Measurements from ENCODE around the gene MRNIP. TPM values are rescaled to one million over a fixed set of nuclear protein-coding genes. Genes with fewer than 3 reads are reported as not detected.

Gene MRNIP
- total RNA-seq, 5 donors from 2014 or later (not counting 1 experiment from before 2014, with no cell fraction given): 54.1 to 119 (median 112) TPM

- Mint-ChIP-seq H3K4me1 (peaks cover 17 to 29% (median 28%) of the 10 kb centered on the region in 3 donors), H3K9me3 (no peaks in the 10 kb centered on the region), H3K4me3 (no peak overlapping the region), H3K36me3 (peaks cover 64% of the 10 kb centered on the region), H3K27me3 (no peaks in the 10 kb centered on the region), H3K27ac (peak overlapping the region; percentile 43 to 48)
- Histone ChIP-seq H3K9me3 (no peaks in the 10 kb centered on the region), H3K36me3 (ENCODE audit: control insufficient read depth in 2 of 2, extremely low read depth in 1 of 2, insufficient read depth in 1 of 2, low read length in 1 of 2) (peaks cover 21 to 68% of the 10 kb centered on the region in 2 donors), H3K4me1 (ENCODE audit: control insufficient read depth in 1 of 2, extremely low read depth in 1 of 2, insufficient read depth in 2 of 2, low read length in 2 of 2) (peaks cover 0 to 21% of the 10 kb centered on the region in 2 experiments), H3K27me3 (replicated peaks in 1 of 2; ENCODE audit: control insufficient read depth in 2 of 2, extremely low read depth in 1 of 2, insufficient read depth in 2 of 2, low read length in 1 of 2) (no peaks in the 10 kb centered on the region), H3K27ac (ENCODE audit: low read length) (no peak overlapping the region), H3K4me3 (ENCODE audit: control insufficient read depth in 1 of 2, extremely low read depth in 1 of 2, low read length in 1 of 2) (no peak overlapping the region)
- POLR2A ChIA-PET: interaction anchor here in 1 of 2 donors (0.6 kb wide), 1 partner anchor 244 kb away, joined by 3 read pairs; no protein-coding TSS in a partner anchor
- ATAC-seq (replicated peaks in 1 of 4) (no peak), DNase-seq (no peak)
- CTCF ChIA-PET: interaction anchor here in 1 of 2 donors (0.5 kb wide), 1 partner anchor 21 kb away, joined by 3 read pairs; no protein-coding TSS in a partner anchor
- 97% methylated on average over 20 of the region's 23 CpGs for WGBS (ENCODE audit: insufficient coverage)
Observed at GRCh38 chr5:179833056-179833708, 25.4 kb downstream of the MRNIP start.

- Histone ChIP-seq H3K9me3 (no peaks in the 10 kb centered on the region), H3K4me3 (ENCODE audit: control insufficient read depth in 1 of 2, extremely low read depth in 1 of 2, low read length in 1 of 2) (no peak overlapping the region), H3K27ac (ENCODE audit: low read length) (no peak overlapping the region), H3K4me1 (ENCODE audit: control insufficient read depth in 1 of 2, extremely low read depth in 1 of 2, insufficient read depth in 2 of 2, low read length in 2 of 2) (peaks cover 0 to 13% of the 10 kb centered on the region in 2 experiments), H3K27me3 (replicated peaks in 1 of 2; ENCODE audit: control insufficient read depth in 2 of 2, extremely low read depth in 1 of 2, insufficient read depth in 2 of 2, low read length in 1 of 2) (no peaks in the 10 kb centered on the region), H3K36me3 (ENCODE audit: control insufficient read depth in 2 of 2, extremely low read depth in 1 of 2, insufficient read depth in 1 of 2, low read length in 1 of 2) (peaks cover 21 to 67% of the 10 kb centered on the region in 2 donors)
- H3K4me1 Mint-ChIP-seq: peaks cover 16 to 29% (median 27%) of the 10 kb centered on the region in 3 donors
- DNase-seq (no peak), ATAC-seq (replicated peaks in 1 of 4) (no peak)
- ChIA-PET CTCF (interaction anchor here in 1 of 2 donors (0.6 kb wide), 1 partner anchor 21 kb away, joined by 4 read pairs; no protein-coding TSS in a partner anchor), POLR2A (interaction anchor here (0.6 to 1.0 kb wide), 2 partner anchors 10 to 243 kb away, joined by 3 read pairs; no protein-coding TSS in a partner anchor)
- no peaks in the 10 kb centered on the region for H3K9me3 Mint-ChIP-seq
- H3K27me3 Mint-ChIP-seq: no peaks in the 10 kb centered on the region
- peaks cover 71% of the 10 kb centered on the region for H3K36me3 Mint-ChIP-seq
- H3K4me3 Mint-ChIP-seq: no peak overlapping the region
- 98% methylated on average over 20 of the region's 20 CpGs for WGBS (ENCODE audit: insufficient coverage)
- no peak overlapping the region for H3K27ac Mint-ChIP-seq
Observed at GRCh38 chr5:179832039-179832745, 26.4 kb downstream of the MRNIP start.

DNA sequence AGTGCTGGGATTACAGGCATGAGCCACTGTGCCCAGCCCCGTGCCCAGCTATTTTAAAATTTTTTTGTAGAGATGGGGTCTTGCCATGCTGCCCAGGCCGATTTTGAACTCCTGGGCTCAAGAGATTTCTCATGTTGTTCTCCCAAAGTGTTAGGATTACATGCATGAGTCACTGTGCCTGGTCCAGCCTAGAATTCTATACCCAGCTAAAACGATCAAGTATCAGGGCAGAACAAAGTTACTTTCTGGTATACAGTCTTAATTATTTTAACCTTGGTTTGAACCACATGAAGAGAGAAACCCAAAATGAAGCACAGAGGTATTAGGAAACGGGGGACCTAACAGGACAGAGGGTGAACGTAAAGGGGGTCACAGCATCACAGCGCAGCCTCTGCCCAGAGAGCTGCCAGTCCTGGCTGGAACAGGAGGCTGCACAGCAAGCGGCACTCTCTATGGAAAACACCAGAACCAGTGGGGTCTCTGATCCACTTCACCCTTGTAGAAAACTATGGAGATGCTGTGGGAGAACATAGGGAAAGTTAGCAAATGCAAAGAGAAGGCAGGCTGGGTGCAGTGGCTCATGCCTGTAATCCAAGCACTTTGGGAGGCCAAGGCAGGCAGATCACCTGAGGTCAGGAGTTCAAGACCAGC, 27.7 kb downstream of the MRNIP start:
- Histone ChIP-seq H3K27ac (ENCODE audit: low read length) (no peak overlapping the region), H3K4me3 (ENCODE audit: control insufficient read depth in 1 of 2, extremely low read depth in 1 of 2, low read length in 1 of 2) (no peak overlapping the region), H3K36me3 (ENCODE audit: control insufficient read depth in 2 of 2, extremely low read depth in 1 of 2, insufficient read depth in 1 of 2, low read length in 1 of 2) (peaks cover 16 to 69% of the 10 kb centered on the region in 2 donors), H3K4me1 (ENCODE audit: control insufficient read depth in 1 of 2, extremely low read depth in 1 of 2, insufficient read depth in 2 of 2, low read length in 2 of 2) (peaks cover 0 to under 1% of the 10 kb centered on the region in 2 experiments), H3K9me3 (no peaks in the 10 kb centered on the region), H3K27me3 (replicated peaks in 1 of 2; ENCODE audit: control insufficient read depth in 2 of 2, extremely low read depth in 1 of 2, insufficient read depth in 2 of 2, low read length in 1 of 2) (no peaks in the 10 kb centered on the region)
- no peak for ATAC-seq (replicated peaks in 1 of 4)
- no peak for DNase-seq
- 100% methylated on average over 5 of the region's 7 CpGs for WGBS (ENCODE audit: insufficient coverage)
- CTCF ChIA-PET: interaction anchor here in 1 of 2 donors (1.0 kb wide), 1 partner anchor 9 kb away, joined by 4 read pairs; no protein-coding TSS in a partner anchor
- Mint-ChIP-seq H3K4me1 (peaks cover 7 to 21% (median 19%) of the 10 kb centered on the region in 3 donors), H3K36me3 (peaks cover 63% of the 10 kb centered on the region), H3K9me3 (no peaks in the 10 kb centered on the region), H3K4me3 (no peak overlapping the region), H3K27me3 (no peaks in the 10 kb centered on the region), H3K27ac (peak overlapping the region; percentile 22 to 39)
- POLR2A ChIA-PET: interaction anchor here (0.5 to 0.6 kb wide), 3 partner anchors 9 to 233 kb away, joined by 3 to 5 read pairs (median 3); no protein-coding TSS in a partner anchor

- H3K27ac ChIP-seq (ENCODE audit: low read length): no peak overlapping the region
- no peak overlapping the region for H3K4me3 ChIP-seq (ENCODE audit: control insufficient read depth in 1 of 2, extremely low read depth in 1 of 2, low read length in 1 of 2)
- ChIA-PET POLR2A (interaction anchor here in 1 of 2 donors (0.5 to 0.6 kb wide), 2 partner anchors 17 to 234 kb away, joined by 3 to 4 read pairs; no protein-coding TSS in a partner anchor), CTCF (interaction anchor here in 1 of 2 donors (0.6 to 1.0 kb wide), 3 partner anchors 8 to 82 kb away, joined by 3 to 5 read pairs (median 4); no protein-coding TSS in a partner anchor)
- peaks cover 64% of the 10 kb centered on the region for H3K36me3 Mint-ChIP-seq
- H3K9me3 Mint-ChIP-seq: no peaks in the 10 kb centered on the region
- H3K4me1 ChIP-seq (ENCODE audit: control insufficient read depth in 1 of 2, extremely low read depth in 1 of 2, insufficient read depth in 2 of 2, low read length in 2 of 2): no peaks in the 10 kb centered on the region
- H3K36me3 ChIP-seq (ENCODE audit: control insufficient read depth in 2 of 2, extremely low read depth in 1 of 2, insufficient read depth in 1 of 2, low read length in 1 of 2): peaks cover 16 to 80% of the 10 kb centered on the region in 2 donors
- H3K27ac Mint-ChIP-seq: peak overlapping the region in 1 of 2 donors; percentile 80
- H3K4me1 Mint-ChIP-seq: peaks cover 6 to 21% (median 17%) of the 10 kb centered on the region in 3 donors
- ATAC-seq (replicated peaks in 1 of 4) (no peak), DNase-seq (no peak)
- 100% methylated on average over 2 of the region's 7 CpGs for WGBS (ENCODE audit: insufficient coverage)
- H3K27me3 Mint-ChIP-seq: no peaks in the 10 kb centered on the region
- no peaks in the 10 kb centered on the region for H3K9me3 ChIP-seq
- H3K27me3 ChIP-seq (replicated peaks in 1 of 2; ENCODE audit: control insufficient read depth in 2 of 2, extremely low read depth in 1 of 2, insufficient read depth in 2 of 2, low read length in 1 of 2): no peaks in the 10 kb centered on the region
- H3K4me3 Mint-ChIP-seq: no peak overlapping the region
Observed at GRCh38 chr5:179829732-179830435, 28.7 kb downstream of the MRNIP start.

- peak overlapping the region; percentile 20 for H3K27ac ChIP-seq (ENCODE audit: low read length)
- H3K9me3 ChIP-seq: no peaks in the 10 kb centered on the region
- Mint-ChIP-seq H3K27me3 (no peaks in the 10 kb centered on the region), H3K9me3 (no peaks in the 10 kb centered on the region), H3K4me1 (peaks cover 15 to 28% (median 24%) of the 10 kb centered on the region in 3 donors), H3K4me3 (no peak overlapping the region), H3K36me3 (peaks cover 68% of the 10 kb centered on the region), H3K27ac (peak overlapping the region; percentile 66 to 80)
- POLR2A ChIA-PET: no interaction called here
- H3K27me3 ChIP-seq (replicated peaks in 1 of 2; ENCODE audit: control insufficient read depth in 2 of 2, extremely low read depth in 1 of 2, insufficient read depth in 2 of 2, low read length in 1 of 2): no peaks in the 10 kb centered on the region
- peaks cover 0 to 6% of the 10 kb centered on the region in 2 experiments for H3K4me1 ChIP-seq (ENCODE audit: control insufficient read depth in 1 of 2, extremely low read depth in 1 of 2, insufficient read depth in 2 of 2, low read length in 2 of 2)
- ATAC-seq (replicated peaks in 1 of 4): no peak
- H3K4me3 ChIP-seq (ENCODE audit: control insufficient read depth in 1 of 2, extremely low read depth in 1 of 2, low read length in 1 of 2): no peak overlapping the region
- 94% methylated on average over 2 of the region's 3 CpGs for WGBS (ENCODE audit: insufficient coverage)
- peaks cover 16 to 88% of the 10 kb centered on the region in 2 donors for H3K36me3 ChIP-seq (ENCODE audit: control insufficient read depth in 2 of 2, extremely low read depth in 1 of 2, insufficient read depth in 1 of 2, low read length in 1 of 2)
- no peak for DNase-seq
- CTCF ChIA-PET: no interaction called here
Observed at GRCh38 chr5:179828756-179829421, 29.7 kb downstream of the MRNIP start.

Data from T-cell (primary cell).